Measurements from ENCODE around the gene GNA12.
"Not testable (repeated sequence)": the region's sequence is repeated elsewhere in the genome, so short reads cannot be mapped to it uniquely, and the experiment has no call there.

The GNA12 gene

DNA sequence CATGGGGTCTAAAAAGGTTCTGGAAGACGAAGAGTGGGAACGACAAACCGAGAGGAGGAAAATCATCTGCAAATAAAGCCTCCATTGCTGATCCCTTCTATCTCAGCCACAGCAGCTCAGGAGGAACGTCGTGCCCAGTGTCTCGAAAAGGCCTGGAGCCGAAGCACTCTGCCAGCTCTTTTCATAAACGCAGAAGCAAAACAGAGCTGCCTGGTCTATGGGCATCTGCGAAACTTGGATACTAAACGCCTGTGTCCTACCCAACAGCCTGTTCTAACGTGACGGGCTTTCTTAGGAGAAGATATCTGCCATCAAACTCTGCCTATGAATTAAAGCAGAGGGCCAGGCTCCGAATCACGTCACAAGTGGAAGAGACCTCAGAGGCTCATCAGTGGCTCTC is 68.7 kb downstream of the GNA12 start:
- no peak for DNase-seq

DNA sequence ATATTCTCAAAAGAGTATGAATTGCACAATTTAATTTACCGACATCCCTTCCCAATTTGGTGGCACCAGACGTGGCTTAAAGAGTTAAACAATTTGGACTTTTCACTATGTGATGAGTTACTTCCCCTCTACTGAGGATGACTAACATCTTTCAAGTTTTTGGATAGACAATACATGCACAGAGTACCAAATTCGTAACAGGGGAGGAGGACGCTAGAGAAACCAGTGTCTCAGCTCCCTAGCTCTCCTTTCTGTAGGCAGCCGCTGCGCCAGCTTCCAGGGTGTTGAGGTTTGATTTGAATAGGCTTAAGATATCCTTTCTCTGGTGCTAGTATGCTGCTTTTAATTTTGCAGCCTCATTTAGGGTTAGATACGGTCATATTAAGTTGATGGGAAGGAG is 69.2 kb downstream of the GNA12 start:
- no peak for DNase-seq

DNA sequence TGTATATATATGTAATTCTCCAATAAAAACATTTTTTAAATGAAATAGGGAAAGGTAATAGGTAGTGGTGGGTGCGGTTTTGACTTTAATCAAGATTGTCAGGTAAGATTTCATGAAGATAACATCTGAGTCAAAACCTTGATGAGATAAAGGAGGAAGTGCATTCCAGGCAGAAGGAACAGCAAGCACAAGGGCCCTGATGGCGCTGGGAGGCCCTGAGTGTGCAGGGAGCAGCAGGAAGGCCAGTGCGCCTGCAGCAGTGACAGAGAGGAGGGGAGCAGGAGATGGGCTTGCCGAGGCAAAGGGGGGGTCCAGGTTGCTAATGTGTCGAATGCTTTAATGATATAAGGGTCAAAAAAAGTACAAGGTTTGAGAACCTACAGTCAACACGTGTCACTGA is 69.8 kb downstream of the GNA12 start:
- no peak for DNase-seq

DNA sequence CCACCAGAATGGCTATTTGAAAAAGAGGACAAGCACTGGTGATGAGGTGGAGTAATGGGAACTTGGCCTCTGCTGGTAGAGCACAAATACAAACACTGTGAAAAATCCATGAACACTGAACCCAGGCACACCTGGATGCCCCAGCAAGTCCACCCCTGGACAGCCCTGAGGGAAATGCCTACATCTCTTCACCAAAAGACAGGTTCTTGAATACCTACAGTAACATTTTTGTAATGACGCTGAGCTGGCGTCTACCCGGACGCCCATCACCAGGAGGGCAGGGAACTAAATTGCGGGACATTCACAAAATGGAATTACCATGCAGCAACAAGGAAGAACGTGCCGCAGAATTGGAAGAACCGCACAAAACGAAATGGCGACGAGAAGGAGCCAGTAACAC is 70.5 kb downstream of the GNA12 start:
- no peak for DNase-seq

DNA sequence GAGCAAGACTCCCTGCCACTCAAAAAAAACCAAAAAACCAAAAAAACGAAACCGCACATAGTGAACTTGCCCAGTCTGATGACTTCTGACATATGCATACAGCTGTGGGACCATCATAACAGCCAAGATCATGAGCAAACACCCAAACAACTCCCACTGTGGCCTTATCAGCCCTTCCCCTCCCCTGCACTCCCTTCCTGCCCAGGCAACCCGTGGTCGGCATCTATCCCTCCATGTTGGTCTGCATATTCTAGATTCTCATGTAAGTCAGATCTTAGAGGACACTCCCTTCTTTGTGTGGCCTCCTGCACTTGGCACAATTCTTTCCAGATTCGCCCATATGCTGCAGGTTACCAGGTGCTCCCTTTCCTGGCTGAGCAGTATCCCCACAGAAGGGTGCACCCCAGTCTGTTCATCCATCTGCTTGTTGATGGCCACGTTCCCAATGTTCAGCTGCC is 72.8 kb downstream of the GNA12 start:
- no peak for DNase-seq

DNA sequence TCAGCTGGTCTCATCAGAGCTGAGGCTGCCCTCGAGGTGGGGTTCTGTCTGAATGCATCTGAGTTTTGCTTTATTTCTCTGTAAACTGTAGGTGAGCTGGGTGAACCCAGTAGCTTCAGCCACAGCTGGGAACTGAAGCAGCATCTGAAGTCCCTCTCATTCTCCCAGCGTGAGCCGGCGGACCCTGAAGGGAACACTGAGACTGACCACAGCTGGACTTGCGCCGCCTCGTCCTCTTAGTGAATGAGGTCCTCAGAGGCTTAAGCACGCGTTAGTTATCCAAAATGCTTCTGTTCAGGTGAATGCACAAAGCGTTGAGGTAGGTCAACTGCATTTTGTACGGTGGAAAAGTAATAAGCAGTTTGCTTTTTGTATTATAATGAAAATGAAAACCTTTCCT is 79.5 kb downstream of the GNA12 start:
- no peak for DNase-seq

DNA sequence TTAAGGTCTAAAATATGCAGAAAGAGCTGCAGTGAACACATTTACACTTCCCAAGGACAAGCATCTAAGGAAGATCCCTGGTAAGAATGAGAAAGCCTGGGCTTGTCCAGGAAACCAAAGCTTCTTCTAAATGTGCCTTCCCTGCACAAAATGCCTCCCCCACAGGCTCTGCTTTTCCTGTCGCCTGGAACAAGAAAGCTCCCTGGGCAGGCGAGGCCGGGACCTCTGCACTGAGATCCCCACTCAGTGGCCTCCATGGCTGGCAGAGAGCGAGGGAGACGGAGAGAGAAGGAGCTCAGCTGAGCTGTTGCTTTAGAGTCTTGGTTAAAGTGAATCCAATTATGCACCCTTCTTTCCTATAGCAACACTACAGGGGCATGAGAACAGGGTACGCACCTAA is 80.5 kb downstream of the GNA12 start:
- no peak for DNase-seq

DNA sequence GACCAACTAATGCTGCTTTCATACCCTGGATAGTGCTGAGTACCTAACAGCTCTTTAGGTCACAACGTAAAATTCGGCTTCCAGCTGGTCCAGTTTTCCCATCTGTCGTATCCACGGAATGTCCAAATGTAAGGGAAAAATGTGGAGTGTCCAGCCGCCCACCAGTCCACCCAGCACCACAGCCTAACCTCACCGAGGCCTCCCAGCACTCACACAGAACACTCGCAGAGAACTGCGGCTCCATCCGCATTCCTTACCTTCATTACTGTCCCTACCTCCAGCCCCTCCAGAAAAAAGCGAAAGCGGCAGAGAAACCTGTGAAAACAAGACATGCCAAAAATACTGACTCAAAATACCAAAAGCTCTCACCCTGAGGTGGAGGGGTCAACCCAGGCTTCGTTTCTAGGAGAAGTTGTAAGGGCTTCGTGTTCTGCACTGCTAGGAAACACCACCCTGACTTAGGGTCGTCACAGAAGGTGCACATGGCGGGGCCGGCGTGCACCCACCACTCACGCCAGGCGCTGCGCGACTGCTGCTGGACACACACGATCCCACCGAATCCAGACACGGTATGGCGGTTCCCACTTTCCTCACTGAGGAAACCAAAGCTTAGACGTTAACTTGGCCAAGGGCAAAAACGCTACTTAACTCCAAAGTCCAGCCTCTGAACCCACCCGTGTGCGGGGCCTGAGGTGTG is 82.2 kb downstream of the GNA12 start:
- no peak for DNase-seq

DNA sequence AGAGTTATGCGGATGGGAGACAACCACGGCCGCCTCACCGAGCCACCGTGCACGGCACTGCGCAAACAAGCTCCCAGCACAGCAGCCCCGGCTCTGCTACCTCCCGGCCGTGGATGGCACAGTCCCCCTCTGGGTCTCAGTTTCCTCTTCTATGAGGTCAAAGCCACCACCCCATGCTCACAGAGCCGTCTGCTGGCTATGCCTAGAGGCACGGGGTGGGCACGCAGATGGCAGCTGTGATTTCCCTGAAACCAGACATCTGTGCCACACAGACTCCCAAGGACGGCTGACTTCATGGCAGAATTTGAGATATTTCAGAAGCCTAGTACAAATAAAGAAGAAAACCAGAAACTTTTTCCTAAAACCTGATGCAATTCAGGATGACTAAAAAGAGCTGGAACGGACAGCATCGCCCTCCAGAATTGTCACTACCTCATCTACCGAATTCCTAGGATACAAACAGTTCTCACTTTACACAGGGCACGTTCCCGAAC is 82.9 kb downstream of the GNA12 start:
- DNase-seq, result no peak

DNA sequence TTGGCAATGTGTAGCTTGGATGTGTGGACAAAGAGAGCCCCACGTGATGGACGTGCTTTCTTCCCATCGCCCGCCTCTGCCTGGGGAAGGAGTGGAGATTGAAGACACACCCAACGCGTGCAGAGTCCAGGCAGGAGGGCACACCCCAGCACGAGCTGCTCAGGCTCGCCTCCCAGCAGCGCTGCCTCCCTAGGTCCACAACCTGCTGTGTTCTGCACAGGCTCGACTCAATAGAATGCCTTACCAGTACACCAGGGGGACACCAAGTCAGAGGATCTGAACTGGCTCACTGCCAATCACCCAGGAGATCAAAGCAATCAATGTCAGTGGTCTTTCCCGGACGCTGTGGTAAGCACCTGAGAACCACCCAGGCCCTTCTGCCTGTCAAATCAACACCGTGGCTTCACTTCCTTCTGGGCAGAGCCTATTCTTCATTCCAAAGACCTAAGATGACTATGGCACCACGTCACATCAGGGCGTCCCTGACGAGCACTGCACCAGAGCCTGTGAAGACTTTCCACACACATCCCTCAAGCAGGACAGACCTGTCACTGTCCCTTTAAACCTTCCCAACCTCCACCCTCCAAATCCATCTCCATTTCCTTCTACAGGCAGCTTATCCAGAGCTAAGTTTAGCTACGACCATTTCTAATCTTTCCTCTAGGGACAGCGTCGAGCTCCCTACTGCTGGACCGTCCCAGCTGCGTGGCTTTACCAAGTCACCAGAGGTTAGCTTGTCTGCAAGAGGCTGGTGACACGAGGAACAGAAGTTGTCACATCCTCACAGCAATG is 83.8 kb downstream of the GNA12 start:
- DNase-seq, result peak; percentile 63

DNA sequence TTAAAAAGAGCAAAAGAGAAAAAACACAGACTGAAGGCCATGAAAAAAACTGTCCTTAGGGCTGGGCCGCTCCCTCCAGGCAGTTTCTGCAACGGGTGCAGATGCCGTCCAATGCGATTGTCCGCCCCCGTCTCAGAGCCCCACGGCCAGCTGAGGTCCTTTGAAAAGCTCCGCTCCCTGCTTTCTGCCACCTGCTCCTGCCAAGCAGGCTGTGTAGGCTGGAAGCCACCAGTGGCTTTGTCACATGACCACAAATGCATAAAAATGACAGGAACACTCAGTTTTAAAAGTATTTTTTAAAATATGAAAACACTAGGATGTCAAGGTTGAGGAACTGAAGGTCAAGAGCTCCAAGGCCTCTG is 84.4 kb downstream of the GNA12 start:
- peak; percentile 58 for DNase-seq

DNA sequence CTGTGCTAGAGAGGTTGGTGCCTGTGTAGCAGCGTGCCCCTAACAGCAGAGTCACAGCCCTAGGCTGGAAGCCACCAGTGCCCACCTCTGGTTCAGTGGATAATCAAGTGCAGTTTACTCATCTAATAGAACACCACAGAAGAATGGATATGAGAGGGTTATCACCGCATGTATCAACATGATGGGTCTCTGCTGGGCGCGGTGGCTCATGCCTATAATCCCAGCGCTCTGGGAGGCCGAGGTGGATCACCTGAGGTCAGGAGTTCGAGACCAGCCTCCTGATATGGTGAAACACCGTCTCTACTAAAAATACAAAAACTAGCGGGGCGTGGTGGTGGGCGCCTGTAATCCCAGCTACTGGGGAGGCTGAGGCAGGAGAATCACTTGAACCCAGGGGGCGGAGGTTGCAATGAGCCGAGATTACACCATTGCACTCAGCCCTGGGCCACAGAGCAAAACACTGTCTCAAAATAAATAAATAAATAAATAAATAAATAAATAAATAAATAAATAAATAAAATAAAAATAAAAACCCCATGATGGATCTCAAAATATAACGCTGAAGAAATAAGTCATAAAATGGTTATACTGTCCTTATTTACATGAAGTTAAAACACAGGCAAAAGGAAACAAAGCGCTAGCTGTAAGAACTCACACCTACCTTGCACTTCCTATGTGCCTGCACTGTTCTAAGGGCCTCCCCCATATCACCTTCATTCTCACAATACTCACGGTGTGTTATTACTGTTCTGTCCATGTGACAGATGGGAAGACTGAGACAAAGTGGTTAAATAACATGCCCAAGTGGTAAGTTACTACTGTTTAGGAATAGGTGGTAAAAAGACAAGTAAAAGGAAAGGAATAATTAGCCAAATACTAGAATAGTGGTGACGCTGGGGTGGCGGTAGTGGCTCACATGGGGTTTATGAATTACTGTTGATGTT is 85.2 kb downstream of the GNA12 start:
- DNase-seq, result no peak

DNA sequence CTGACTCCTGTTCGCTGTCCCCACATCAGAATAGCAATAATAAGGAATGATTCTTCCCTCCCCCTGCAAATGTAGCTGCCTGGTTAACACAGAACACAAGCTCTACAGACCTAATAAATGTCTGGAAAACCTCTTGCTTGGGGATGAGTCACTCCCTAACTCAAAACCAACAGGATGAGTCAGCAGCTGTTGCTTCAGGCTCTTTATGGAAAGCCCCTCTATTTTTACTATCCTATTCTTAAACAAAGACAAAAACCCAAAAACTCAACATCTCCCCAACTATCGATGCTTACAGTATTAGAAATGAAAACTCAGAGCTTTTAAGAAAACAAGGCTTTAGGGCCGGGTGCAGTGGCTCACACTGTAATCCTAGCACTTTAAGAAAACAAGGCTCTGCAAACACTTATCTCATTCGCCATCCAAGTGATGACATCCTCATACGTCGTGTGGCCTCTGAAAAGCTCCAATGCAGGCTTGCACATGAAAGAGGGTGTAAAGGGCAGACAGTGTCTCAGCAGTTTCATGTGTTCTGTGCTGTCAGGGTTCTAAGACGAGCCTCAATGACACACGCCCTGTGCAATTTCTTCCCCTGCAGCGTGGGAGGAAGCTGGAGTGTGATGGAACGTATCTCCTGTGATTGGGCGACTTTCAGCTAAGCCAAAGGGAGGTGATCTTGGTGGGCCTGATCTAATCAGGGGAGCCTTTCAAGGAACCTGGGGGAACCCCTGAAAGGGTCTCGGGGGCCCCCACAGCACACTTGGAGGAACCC is 86.0 kb downstream of the GNA12 start:
- peak; percentile 7 for DNase-seq

DNA sequence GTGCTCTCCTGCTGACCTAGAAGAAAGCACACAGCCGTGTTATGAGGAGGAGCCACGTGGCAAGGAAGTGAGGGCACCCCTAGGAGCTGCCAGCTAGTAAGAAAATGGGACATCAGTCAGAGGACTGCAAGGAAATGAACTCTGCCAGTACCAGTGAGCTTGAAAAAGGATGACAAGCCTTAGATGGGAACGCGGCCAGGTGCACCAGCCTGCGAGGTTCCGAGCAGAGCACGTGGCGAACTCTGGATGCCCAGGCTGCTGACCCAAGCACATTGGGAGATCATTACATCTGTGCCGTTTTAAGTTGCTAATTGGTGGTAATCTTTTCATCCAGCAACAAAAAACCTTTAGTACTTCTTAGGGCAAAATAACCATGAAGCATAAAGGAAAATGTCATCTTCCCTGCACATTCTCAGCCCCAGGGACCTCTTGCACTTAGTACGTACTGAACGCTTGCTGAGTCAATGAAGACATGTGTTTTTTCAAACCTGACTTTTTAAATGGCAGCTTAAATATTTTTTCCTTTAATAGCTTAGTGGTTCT is 86.7 kb downstream of the GNA12 start:
- DNase-seq, result peak; percentile 17

DNA sequence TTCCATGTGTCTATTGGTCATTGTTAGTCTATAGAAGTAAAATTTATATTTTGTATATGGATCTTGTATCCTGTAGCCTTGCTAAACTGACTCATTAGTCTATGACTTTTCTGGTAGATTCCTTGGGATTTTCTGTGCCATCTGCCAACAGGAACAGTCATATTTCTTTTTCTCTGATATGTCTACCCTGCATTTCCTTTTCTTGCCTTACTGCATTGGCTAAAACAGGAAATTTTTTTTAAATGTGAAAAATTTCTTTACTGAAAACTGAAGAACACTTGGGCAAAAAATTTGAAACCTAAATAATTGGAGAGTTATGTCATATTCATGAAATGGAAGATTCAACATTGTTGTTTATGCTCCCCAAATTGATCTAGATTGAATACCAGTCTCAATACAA is 88.6 kb downstream of the GNA12 start:
- DNase-seq, result no peak

DNA sequence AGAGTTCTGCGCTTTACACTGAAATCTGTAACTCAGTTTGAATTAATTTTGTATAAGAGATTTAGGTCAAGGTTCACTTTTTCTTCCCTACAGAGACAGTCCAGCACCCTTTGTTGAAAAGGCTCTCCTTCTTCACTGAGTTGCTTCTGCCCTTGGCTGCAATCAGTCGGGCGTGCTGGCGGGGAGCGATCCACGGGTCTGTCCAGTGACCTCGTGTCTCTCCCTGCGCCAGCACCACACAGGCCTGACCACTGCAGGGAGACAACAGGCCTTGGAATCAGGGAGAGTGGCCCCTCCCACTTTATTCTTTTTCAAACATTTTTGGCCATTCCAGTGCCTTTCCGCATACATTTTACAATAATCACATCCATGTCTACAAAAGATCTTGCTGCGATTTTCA is 89.2 kb downstream of the GNA12 start:
- no peak for DNase-seq

DNA sequence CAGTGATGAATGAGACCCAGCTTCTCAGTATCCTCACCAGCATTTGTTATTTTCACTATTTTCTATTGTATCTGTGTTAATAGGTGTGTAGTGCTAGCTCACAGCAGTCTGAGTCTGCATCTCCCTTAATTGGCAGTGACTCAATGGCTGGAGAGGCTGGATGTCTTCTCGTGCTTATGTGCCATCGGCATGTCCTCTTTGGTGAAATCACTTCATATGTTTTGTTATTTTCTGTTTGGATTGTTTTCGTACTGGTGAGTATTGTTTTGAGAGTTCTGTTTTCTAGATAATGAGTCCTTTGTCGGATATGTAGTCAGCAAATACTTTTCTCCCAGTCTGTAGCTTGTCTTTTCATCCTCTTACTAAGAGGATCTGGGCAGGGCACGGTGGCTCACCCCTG is 90.0 kb downstream of the GNA12 start:
- DNase-seq, result no peak

DNA sequence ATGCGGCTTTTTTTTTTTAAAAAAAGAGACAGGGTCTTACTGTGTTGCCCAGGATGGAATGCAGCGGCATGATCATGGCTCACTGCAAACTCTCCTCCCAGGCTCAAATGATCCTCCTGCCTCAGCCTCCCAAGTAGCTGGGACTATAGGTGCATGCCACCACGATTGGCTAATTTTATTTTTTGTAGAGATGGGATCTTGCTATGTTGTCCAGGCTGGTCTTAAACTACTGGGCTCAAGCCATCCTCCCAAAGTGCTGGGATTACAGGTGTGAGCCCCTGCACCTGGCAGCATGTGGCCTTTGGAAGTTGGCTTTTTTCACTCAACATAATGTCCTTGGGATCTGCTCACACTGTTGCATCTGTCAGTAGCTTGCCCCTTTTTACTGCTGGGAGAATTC is 91.0 kb downstream of the GNA12 start:
- DNase-seq, result no peak

DNA sequence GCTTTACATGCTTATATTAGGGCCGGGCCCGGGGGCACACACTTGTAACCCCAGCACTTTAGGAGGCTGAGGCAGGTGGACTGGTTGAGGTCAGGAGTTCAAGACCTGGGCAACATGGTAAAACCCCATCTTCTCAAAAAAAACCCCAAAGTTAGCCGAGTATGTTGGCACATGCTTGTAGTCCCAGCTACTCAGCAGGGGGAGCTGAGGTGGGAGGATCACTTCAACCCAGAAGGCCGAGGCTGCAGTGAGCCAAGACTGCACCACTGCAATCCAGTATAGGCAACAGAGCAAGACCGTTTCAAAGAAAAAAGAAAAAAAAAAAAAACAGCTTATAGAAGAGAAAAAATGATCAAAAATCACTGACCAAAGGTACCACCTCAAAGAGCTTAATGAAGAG is 93.0 kb downstream of the GNA12 start:
- DNase-seq, result no peak

DNA sequence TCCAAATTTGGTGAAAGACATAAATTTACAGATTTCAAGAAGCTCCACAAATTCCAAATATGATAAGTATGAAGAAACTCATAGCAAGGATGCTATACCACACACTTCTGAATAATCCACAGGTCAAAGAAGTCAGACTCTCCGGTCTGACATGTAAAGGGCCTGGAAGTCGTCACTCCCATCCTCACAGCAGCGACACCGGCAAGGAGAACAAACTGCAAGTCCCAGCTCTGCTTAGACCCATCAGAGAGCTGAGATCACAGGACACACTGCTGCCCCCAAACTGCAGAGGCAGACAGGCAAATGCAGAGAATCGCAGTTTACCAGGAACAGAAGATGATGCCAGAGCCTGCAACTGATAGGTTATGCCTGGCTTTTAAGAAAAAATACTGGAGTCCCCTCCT is 94.1 kb downstream of the GNA12 start:
- no peak for DNase-seq

DNA sequence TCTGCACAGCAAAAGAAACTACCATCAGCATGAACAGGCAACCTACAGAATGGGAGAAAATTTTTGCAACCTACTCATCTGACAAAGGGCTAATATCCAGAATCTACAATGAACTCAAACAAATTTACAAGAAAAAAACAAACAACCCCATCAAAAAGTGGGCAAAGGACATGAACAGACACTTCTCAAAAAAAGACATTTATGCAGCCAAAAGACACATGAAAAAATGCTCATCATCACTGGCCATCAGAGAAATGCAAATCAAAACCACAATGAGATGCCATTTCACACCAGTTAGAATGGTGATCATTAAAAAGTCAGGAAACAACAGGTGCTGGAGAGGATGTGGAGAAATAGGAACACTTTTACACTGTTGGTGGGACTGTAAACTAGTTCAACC is 95.4 kb downstream of the GNA12 start:
- DNase-seq, result not testable (repeated sequence)

DNA sequence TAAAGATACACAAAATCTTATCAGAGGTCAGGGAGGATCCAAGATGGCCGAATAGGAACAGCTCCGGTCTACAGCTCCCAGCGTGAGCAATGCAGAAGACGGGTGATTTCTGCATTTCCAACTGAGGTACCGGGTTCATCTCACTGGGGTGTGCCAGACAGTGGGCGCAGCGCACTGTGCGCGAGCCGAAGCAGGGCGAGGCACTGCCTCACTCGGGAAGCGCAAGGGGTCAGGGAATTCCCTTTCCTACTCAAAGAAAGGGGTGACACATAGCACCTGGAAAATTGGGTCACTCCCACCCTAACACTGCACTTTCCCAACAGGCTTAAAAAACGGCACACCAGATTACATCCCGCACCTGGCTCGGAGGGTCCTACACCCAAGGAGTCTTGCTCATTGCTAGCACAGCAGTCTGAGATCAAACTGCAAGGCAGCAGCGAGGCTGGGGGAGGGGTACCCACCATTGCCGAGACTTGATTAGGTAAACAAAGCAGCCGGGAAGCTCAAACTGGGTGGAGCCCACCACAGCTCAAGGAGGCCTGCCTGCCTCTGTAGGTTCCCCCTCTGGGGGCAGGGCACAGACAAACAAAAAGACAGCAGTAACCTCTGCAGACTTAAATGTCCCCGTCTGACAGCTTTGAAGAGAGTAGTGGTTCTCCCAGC is 100.5 kb downstream of the GNA12 start:
- not testable (repeated sequence) for DNase-seq

All from NCI-H1092 (cell line).